NCI-H460 (cell line): ENCODE results near the gene GPR137C. TPM values are rescaled to one million over a fixed set of nuclear protein-coding genes. Genes with fewer than 3 reads are reported as not detected.

Source experiments
- DNase-seq: peaks from one replicate; pipeline ENCODE4 v3.0.0-alpha.2; 2016; ENCODE audit warnings: low read depth; ENCODE audit errors: extremely low read depth
- total RNA-seq: library from RNA; depleted of rRNA; stranded (reverse); fragments of >200 nt; shearing (Covaris generic); gene quantifications from 2 replicates; pipeline ENCODE4 v1.2.3, GENCODE V29; 2014; rRNA removed

Gene GPR137C
- total RNA-seq, 1 experiment from 2014 or later = not detected

DNA sequence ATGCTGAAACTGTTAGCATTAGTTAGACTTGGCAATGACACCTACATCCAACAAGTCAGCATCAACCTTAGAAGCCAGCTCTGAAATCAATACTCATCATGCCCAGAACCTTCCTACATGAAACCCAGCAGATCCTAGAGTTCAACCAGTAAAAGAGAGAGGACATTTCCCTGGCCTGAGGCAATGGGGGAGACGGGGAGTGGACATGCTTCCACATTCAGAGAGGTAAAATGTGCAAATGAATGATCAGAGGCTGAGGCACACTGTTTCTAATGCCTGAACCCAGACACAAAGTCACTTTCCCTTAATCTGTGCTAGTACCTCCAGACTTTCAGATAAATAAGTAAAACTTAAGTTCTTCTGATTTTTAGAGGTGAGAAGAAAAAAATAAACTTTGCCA, 108.2 kb downstream of the GPR137C start:
- DNase-seq = no peak

GRCh38 chr14:52661314-52661713, 108.7 kb downstream of the GPR137C start:
- DNase-seq = no peak

DNA sequence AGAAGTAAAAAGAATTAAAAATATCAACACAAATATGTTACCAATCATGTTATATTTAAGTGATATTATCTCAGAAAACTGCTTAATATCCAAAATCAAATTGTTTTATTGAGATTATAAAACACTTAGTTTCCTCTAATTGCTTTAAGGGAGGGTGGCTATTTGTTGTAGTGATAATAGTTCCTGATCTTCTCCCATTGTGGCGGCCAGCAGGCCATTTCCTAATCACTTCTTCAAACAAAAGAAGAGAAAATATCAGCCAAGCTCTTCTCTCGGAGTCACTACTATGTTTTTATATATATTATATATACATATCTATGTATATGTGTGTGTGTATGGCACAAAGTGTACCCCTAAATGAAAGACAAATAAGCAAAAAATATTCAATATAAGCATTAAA, 111.2 kb downstream of the GPR137C start:
- no peak for DNase-seq

GRCh38 chr14:52678591-52678990, 126.0 kb downstream of the GPR137C start:
- no peak for DNase-seq

- no peak for DNase-seq
These were observed 131.4 kb downstream of the GPR137C start for GRCh38 chr14:52683985-52684520.

DNA sequence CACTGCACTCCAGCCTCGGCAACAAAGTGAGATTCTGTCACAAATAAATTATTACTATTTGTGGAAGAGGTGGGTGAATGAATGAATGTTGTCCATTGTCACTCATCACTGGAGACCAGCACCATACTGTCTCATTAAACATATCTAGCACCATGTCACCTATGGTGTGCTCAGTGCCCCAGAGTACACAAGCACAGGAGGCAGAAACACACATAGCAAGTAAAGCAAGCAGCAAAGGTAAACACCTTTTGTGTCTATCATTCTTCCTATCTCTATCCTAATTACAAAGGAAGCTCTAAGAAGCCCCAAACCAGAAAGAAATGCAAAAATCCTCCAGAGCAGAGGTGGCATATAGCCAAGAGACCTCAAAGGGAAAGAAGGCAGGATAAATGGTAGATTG, 133.5 kb downstream of the GPR137C start:
- no peak for DNase-seq

Other genes with a start within 250 kb of the GPR137C start
- gene PTGER2, start 238.5 kb upstream of the GPR137C start, total RNA-seq = 0.29 and 0.42 TPM in 2 replicates
- 2.7 and 3.4 TPM in 2 replicates for gene TXNDC16, start 331 bp upstream of the GPR137C start, total RNA-seq
- gene ERO1A, start 142.7 kb downstream of the GPR137C start, total RNA-seq = 91.7 and 97.9 TPM in 2 replicates
- gene PSMC6, start 154.4 kb downstream of the GPR137C start, total RNA-seq = 170 and 183 TPM in 2 replicates
- 13.3 and 15.7 TPM in 2 replicates for gene STYX, start 177.3 kb downstream of the GPR137C start, total RNA-seq
- gene GNPNAT1, start 238.8 kb downstream of the GPR137C start, total RNA-seq = 66.0 and 66.5 TPM in 2 replicates